Activated CD8-positive, alpha-beta memory T cell treated with anti-CD3 and anti-CD28 coated beads, Interleukin-2, amount 50 U/mL, for 48 hours (primary cell): Measurements from ENCODE around the gene PRKAR2A.
"Not testable (repeated sequence)": the region's sequence is repeated elsewhere in the genome, so short reads cannot be mapped to it uniquely, and the experiment has no call there.

Experiments
- DNase-seq: peaks from one replicate; pipeline ENCODE4 v3.0.0-alpha.2; 2020

Gene PRKAR2A

DNA sequence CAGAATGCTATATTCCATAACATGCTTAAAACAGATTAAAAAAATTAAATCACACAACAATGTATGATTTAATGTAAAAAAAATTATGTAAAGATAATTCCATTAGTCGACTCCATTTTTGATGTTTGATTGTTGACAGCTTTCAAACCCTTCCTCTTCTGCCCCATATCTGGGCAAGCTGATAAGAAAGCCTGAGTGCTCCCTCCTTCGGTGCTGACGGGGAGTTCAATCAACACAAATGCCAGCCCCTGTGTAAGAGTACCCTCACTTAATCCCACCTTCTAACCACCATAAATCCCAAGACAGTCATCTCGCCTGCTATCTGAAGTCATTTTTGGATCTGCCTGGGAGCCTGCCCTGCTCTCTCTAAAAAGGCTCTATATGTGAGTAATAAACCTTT is 70.8 kb downstream of the PRKAR2A start:
- no peak for DNase-seq

DNA sequence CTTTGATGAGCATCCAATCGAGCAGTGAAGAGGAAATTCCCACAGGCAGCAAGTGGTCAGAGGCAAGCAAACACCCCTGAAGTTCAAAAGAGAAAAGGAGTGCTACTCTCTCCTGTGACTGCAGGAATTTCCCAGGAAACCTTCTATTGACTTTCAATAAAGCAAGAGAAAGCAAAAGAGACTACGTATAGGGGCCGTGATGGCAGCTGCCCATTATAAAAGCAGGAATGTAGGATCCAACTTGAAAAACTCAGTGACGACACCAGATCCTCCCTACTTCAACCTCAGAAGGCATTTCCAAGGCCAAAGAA is 77.5 kb downstream of the PRKAR2A start:
- DNase-seq = no peak

DNA sequence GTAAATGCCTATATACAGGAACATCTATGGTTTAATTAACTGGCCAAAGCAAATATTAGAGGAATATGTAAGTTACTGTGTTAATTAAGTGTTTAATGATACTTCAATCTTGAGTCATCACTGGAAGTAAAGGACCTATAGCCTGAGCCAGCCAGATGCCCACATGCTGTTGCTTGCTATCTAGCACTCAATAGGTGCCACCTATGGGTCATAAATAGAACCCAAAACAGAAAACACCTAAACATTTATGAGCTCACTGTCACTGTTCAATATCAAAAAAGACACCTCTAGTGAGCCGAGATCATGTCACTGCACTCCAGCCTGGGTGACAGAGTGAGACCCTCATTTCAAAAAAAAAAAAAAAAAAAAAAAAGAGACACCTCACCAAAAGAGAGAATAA is 82.3 kb downstream of the PRKAR2A start:
- DNase-seq = no peak

DNA sequence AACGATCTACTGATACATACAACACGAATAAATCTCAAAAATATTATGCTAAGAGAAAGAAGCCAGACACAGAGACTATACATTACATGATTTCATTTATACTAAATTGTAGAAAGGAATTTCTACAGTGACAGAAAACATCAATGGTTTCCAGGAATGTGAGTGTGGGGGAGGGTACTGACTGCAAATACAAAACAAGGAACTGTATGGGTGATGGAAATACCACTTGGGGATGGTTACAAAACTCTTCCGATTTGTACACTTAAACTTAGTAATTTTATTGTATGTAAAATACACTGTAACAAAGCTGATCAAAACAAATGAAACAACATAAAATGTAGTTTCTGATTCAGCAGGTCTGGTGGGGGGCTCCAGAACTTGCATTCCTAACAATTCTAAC is 84.9 kb downstream of the PRKAR2A start:
- no peak for DNase-seq

DNA sequence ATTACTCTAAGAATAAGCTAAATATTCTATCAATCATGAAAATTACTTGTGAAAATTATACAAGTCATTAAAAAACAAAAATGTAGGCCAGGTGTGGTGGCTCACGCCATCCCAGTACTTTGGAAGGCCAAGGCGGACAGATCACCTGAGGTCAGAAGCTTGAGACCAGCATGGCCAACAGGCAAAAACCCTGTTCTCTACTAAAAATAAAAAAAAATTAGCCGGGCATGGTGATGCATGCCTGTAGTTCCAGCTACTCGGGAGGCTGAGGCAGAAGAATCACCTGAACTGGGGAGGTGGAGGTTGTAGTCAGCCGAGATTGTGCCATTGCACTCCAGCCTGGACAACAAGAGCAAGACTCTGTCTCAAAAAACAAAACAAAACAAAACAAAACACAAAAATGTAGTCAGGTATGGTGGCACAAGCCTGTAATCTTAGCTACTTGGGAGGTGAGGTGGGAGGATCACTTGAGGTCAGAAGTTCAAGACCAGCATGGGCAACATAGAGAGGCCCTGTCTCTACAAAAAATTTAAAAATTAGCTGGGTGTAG is 87.6 kb downstream of the PRKAR2A start:
- DNase-seq = not testable (repeated sequence)

DNA sequence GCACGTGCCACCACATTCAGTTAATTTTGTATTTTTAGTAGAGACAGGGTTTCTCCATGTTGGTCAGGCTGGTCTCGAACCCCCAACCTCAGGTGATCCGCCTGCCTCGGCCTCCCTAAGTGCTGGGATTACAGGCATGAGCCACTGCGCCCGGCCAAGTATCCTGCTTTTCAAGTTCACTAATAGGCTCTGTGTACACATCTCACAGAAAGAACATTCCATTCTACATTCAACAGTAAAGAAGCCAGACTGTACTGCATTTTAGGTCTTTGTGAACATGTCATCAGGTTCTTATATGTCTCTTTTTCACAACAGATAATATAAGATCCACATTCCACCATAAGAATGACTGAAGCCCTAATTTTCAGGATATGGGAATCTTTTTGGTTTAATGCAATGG is 88.1 kb downstream of the PRKAR2A start:
- DNase-seq = not testable (repeated sequence)

DNA sequence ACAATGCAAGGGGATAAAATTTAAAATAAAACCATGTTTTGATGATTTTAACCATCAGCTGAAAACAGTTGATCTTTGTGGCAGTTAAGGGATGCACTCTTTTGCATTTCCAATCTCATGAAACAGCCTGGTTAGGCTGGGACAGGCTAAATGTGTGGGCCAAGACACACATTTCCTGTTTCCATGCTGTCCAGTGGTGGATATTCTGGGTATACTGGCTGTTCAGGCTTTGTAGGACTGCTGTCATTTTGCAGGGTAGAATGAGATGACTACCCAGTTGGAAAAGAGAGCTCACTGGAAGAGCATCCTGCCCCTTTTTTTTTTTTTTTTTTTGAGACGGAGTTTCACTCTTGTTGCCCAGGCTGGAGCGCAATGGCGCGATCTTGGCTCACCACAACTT is 88.6 kb downstream of the PRKAR2A start:
- DNase-seq = no peak

DNA sequence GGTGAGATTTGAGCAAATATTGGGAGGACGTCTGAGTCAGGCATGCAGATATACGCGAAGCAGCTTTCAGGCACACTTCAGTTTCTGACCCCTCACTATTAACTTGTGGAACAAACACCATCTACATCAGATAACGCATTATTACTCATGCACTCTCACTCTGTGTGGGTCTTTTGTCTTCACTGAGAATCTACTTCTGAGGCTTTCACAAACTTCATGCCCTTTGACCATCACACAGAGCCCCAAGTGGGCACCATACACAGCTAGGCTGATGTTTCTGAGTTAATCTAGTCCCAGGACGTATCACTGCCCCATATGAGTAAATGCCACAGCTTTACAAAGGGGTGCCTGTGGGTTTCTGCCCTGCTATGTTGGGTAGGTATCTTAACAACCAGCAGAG is 91.0 kb downstream of the PRKAR2A start:
- DNase-seq = no peak

DNA sequence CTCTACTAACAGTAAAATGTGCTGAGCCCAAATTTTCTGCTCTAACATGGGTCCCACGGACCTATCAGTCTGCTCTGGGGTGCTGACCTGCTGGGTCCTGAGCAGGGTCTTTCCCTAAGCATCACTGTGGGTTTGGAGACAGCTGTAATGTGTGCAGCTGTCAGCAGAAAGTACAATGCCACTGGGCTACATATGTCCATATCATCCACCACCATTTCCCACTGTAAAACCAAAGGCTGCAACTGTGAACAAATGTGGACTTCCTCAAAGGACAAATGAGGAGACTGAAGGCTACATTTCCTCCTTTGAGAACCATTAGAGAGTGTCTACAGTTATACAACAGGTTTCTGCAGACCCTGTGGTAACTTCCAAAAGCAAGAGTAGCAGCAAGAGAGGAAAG is 96.8 kb downstream of the PRKAR2A start:
- no peak for DNase-seq

DNA sequence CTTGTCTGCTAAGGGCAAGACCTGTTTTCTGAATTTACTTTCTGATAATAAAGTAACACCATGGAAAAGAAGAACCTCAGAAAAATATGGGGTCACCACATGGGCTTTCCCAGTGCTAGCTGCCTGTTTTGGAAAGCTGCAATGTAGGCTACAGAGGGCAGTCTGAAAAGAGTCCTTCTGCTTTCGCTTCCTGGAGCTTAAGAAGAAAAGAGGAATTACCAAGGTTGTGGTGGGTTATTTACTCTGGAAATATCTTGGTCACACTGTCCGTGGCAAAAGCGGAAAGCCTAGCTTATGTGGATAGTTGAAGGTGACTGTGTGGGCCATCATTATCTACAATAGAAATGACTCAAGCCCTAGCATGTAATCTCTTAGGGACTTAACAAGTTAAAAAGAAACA is 98.9 kb downstream of the PRKAR2A start:
- no peak for DNase-seq

DNA sequence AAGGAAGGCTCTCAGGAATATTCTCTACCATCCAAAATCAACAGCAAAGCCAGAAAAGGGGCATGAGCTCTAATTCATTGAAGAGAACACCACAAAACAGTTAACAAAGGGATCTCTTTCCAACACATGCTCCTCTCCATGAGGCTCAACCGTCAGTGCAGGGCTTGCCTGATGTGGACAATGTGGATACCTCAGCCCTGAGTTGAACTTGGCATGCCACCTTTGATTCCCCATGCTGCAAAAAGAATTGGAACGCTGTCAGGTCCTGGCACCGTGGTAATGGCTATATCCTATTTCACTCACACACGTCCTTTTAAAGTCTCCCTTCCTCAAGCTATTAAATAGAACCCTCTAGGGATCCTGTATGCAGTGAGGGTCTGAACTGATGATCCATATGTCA is 100.0 kb downstream of the PRKAR2A start:
- DNase-seq = no peak

DNA sequence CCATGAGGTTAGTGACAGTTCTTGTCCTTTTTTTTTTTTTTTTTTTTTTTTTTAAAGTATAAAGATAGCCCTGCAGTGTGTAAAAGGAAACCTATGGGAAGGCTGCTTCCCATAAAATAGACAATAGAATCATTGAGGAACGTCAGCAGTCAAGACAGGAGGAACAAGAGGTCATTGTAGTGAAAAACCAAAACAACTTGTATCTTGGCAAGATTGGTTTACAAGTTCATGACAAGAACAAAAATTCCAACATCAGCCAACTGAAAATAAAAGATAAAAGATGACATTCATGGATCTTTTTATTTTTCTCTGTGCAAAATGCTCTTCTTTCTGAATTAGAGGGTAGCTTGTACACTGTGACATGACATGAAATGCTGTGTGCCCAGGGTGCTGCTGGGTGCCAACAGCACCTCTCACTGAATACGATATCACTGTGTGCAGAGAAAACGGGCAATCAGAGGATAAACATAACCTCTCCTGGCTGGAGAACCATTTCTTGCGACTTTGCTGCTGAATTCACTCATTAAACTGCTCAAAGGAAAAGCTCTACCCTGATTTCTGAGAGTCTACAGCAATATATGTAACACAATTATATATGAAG is 100.6 kb downstream of the PRKAR2A start:
- no peak for DNase-seq

DNA sequence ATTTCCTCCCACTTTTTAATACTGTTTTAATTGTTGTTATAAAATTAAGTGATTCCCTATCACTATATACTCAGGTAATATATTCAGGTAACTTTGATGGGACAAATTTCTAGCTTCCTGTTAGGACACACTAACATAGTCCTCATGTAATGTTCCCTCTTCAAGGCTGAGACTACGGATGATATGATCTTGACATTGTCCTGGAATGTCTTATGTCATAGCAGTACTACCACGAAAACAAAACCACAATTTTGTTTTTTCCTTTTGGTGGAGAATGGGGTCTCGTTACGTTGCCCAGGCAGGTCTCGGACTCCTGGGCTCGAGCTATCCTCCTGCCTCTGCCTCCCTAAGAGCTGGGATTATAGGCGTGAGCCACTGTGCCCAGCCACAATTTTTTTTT is 103.9 kb downstream of the PRKAR2A start:
- DNase-seq = no peak

DNA sequence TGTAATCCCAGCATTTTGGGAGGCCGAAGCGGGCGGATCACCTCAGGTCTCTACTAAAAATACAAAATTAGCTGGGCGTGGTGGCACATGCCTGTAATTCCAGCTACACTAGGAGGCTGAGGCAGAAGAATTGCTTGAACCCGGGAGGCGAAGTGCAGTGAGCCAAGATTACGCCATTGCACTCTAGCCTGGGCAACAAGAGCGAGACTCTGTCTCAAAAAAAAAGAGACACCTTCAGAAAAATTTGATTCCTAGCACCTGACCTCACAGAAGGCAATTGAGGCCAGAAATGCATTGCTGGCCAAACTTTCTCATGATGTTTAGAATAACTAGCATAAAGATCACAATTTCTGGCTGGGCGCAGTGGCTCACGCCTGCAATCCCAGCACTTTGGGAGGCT is 106.4 kb downstream of the PRKAR2A start:
- not testable (repeated sequence) for DNase-seq

DNA sequence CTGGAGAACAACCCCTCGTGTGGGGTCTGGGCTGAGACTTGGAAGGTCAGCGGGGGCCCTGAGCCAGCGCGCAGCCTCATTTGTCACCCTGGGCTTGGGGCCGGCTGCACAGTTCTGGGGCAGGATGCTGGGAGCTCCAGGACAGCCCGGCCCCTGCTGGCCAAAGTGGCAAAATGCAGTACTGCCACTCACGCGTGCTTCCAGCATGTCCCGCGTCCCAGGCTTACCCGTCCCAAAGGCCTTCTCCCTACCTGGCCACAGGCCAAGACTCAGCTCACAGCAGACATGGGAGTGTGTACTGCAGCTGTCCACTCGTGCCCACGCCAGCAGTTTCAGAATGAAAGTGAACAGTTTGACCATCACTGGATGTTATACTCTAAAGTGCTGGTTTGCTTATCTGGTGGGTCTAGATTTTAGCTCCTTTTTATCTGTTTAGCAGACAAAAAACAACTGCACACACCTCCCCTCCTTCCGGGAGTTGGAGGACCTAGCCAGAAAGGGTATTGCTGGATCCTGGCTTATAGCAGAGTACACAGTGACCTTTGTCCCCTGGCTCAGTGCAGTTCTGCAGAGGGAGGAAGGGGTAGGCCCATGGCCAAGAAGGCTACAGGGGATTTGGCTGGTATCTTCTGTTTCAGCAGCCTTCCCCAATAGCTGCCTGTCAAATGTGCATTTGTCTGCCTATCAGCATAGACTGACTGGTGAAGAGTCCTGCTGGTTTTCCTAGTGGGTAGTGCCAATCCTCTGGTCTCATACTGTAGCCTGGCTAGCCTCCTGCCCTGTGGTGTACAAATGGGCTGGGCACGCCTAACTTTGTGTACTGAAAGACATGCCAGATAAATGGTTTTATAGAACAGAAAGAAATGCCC is 107.5 kb downstream of the PRKAR2A start:
- peak; percentile 78 for DNase-seq

DNA sequence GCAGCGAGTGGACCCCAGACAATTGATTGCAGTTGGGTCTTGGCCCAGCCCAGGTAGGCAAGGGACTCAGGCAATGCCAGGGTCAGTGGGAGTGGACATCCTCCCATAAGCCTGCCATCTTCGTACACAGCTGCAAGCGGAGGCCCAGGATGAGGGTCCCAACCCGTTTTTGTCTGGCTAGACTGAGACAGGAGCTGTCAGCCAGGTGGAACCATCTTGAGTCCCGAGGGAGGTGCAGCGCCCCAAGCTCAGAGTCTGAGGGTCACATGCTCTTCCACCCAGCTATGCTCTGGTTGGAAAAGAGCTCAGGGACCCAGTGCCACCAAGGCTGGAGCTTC is 108.1 kb downstream of the PRKAR2A start:
- DNase-seq = no peak

DNA sequence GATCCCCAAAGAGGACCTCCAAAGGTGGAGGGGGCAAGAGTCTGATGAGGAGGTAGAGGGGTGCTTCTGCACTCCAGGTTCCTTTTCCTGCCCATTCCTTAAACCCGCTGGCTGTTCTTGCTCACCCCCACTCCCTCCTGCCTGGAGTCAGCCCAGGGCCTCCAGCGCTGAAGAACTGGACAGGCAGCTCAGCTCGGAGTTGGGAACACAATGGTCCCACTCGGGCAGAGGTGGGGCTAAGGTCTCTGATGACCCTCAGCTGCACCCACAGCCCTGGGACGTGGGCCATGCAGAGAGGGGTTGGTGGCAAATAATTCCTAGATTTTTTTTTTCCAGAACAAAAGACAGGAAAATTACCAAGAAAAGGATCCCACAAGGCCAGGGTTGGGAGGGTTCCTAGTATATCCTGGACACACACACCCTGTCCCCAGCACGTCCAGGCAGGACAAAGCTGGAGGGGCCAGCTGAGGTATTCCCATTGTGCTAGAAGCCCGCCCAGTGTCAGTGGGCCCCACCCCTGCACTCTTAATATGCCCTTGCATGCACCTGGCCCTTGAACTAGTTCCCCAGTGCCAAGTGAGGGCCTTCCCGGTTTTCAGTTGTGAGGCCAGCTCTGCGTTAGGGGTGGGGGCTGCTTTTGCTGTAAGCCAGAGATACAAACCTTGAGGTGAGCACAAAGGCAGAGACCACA is 108.6 kb downstream of the PRKAR2A start:
- no peak for DNase-seq

DNA sequence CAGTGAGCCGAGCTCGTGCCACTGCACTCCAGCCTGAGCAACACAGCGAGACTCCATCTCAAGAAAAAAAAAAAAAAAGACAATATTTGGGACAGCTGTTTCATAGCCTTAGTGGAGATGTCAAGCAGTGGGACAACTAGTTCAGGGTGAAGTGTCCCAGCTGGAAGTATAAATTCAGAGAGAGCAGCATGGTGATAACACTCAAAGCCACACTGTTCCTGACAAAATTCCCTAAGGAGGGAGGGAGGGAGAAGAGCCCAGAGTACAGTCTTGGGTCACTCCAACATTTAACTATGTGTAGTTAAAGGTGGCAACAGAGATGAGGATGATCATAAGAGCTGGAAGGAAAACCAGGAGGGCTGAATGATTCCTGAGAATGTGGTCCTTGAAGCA is 109.5 kb downstream of the PRKAR2A start:
- DNase-seq = no peak

DNA sequence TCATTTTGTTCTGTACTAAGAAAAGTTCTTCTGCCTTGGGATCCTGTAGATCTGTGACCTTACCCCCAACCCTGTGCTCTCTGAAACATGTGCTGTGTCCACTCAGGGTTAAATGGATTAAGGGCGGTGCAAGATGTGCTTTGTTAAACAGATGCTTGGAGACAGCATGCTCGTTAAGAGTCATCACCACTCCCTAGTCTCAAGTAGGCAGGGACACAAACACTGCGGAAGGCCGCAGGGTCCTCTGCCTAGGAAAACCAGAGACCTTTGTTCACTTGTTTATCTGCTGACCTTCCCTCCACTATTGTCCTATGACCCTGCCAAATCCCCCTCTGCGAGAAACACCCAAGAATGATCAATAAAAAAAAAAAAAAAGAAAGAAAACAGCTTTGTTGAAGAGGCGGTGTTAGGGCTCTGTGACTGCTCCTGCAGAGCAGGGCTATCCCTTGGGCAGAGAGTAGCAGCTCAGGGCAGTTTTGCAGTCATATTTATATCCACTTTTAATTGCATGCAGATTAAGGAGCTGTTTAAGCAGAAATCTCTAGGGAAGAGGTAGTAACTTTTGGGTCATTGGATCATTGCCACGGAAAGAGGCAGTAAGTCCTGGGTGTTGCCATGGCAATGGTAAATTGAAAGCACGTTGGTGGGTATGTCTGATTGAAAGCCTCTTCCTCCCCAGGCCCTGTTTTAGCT is 112.5 kb downstream of the PRKAR2A start:
- not testable (repeated sequence) for DNase-seq

DNA sequence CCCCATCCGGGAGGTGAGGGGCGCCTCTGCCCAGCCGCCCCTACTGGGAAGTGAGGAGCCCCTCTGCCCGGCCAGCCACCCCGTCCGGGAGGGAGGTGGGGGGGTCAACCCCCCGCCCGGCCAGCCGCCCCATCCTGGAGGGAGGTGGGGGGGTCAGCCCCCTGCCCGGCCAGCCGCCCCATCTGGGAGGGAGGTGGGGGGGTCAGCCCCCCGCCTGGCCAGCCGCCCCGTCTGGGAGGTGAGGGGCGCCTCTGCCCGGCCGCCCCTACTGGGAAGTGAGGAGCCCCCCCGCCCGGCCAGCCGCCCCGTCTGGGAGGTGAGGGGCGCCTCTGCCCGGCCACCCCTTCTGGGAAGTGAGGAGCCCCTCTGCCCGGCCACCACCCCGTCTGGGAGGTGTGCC is 113.1 kb downstream of the PRKAR2A start:
- not testable (repeated sequence) for DNase-seq

DNA sequence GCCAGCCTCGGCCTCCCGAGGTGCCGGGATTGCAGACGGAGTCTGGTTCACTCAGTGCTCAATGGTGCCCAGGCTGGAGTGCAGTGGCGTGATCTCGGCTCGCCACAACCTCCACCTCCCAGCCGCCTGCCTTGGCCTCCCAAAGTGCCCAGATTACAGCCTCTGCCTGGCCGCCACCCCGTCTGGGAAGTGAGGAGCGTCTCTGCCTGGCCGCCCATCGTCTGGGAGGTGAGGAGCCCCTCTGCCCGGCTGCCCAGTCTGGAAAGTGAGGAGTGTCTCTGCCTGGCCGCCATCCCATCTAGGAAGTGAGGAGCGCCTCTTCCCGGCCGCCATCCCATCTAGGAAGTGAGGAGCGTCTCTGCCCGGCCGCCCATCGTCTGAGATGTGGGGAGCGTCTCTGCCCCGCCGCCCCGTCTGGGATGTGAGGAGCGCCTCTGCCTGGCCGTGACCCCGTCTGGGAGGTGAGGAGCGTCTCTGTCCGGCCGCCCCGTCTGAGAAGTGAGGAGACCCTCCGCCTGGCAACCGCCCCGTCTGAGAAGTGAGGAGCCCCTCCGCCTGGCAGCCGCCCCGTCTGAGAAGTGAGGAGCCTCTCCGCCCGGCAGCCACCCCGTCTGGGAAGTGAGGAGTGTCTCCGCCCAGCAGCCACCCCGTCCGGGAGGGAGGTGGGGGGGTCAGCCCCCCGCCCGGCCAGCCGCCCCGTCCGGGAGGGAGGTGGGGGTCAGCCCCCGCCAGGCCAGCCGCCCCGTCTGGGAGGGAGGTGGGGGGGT is 113.7 kb downstream of the PRKAR2A start:
- not testable (repeated sequence) for DNase-seq

DNA sequence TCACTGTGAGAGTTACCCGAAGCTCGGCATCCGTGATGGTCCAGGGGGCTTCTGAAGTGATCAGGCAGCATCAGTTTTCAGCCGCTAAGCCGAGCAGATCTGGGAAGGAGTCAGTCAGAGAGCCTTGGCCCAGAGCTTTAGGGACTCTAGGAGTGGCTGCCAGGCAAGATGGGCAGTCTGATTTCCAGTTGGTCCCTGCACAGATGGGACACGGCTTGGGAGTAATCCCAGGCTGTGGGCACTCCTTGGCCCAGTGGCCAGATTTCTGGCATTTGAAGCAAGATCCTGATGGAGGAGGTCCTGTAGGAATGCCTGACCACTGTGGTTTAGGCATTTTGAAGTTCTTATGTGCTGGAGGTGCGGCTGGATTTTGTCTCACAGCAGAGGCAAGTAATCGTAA is 120.2 kb downstream of the PRKAR2A start:
- DNase-seq = no peak
